ENCODE measurements around the gene NIT1. TPM values are rescaled to one million over a fixed set of nuclear protein-coding genes. Genes with fewer than 3 reads are reported as not detected.

The NIT1 gene
- total and polyA plus RNA-seq, 2 experiments from 2014 or later, result 64.6 to 65.9 TPM

DNA sequence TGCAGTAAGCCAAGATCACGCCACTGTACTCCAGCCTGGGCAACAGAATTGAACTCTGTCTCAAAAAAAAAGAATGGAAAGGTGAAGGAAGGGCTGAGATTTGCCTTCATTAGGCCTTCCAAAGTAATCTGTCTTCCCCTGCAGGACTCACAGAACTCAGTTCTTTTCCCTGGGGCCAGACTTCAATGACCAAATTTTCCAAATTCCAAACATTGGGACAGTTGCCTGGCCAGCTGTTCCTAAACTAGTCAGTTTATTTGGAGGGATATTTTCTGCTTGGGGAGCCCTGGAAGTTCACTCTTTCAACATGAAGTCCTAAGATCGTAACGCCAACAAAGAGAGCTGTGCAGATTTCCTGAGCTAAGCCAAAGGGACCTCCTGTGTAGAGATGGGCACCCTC is 20.0 kb downstream of the NIT1 start:
- peak overlapping the region; percentile 85 for H3K27ac ChIP-seq

DNA sequence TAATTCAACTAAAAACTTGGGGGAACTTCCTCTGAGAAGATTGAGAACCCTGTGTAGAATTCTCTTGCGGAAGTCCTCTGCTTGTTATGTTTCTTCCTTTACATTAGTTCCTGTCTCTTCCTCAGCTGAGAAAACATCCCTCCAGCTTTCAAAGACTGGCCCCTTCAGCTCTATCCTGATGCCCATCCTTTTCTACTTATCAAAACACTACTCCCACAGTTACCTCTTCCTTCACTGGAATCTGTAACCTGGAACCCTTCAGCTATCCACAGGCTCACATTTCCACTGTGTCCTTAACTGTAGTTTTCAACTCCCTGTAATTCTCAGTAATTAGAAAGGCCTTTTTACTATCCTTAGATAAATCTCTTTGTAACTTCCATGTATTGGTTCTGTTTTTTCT is 20.5 kb downstream of the NIT1 start:
- H3K9me3 ChIP-seq (ENCODE audit: low read depth), result no peaks in the 10 kb centered on the region

More for the DNA sequence above, 20.0 kb downstream of the NIT1 start:
- TF ChIP-seq CTCF (IDR thresholded peaks at IDR 0.05; ENCODE audit: low read depth, low read length), result no peak
- H3K4me1 ChIP-seq (ENCODE audit: low read depth), result peaks cover 22% of the 10 kb centered on the region
- H3K9me3 ChIP-seq (ENCODE audit: low read depth), result no peaks in the 10 kb centered on the region
- H3K4me3 ChIP-seq, result no peak overlapping the region
- no peaks in the 10 kb centered on the region for H3K27me3 ChIP-seq
- DNase-seq (ENCODE audit: low read depth in 1 of 2, low spot score in 1 of 2), result no peak
- H3K36me3 ChIP-seq, result no peaks in the 10 kb centered on the region

DNA sequence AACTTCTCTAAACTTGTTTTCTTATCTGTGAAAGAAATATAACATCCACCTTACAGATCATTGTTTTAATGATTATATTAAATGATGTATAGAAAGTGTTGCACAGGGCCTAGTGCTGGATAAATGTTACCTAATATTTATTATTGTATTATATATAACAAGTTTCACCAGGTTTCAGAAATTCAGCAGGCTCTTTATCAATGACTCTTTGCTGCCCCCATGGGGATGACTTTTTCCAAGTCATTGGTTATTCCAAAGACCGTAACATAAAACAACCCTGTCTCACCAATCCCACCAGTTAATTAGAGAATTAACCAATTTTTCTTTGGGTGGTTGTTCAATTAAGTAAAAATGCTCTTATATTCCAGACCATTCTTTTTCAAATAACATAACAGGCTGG is 21.9 kb downstream of the NIT1 start:
- Histone ChIP-seq H3K4me1 (ENCODE audit: low read depth) (peaks cover 17% of the 10 kb centered on the region), H3K27ac (no peak overlapping the region), H3K9me3 (ENCODE audit: low read depth) (no peaks in the 10 kb centered on the region), H3K4me3 (no peak overlapping the region), H3K36me3 (no peaks in the 10 kb centered on the region), H3K27me3 (no peaks in the 10 kb centered on the region)
- peak; percentile 67 to 69 for DNase-seq (ENCODE audit: low read depth in 1 of 2, low spot score in 1 of 2)
- peak; percentile 55 for TF ChIP-seq CTCF (IDR thresholded peaks at IDR 0.05; ENCODE audit: low read depth, low read length)

More for the DNA sequence above, 20.5 kb downstream of the NIT1 start:
- no peak overlapping the region for H3K4me3 ChIP-seq
- DNase-seq (ENCODE audit: low read depth in 1 of 2, low spot score in 1 of 2), result no peak
- TF ChIP-seq CTCF (IDR thresholded peaks at IDR 0.05; ENCODE audit: low read depth, low read length), result no peak
- H3K27ac ChIP-seq, result peak overlapping the region; percentile 85
- no peaks in the 10 kb centered on the region for H3K27me3 ChIP-seq
- H3K36me3 ChIP-seq, result no peaks in the 10 kb centered on the region
- H3K4me1 ChIP-seq (ENCODE audit: low read depth), result peaks cover 22% of the 10 kb centered on the region

GRCh38 chr1:161140755-161141400 is 23.0 kb downstream of the NIT1 start:
- no peak overlapping the region for H3K4me3 ChIP-seq
- DNase-seq (ENCODE audit: low read depth in 1 of 2, low spot score in 1 of 2), result no peak
- H3K9me3 ChIP-seq (ENCODE audit: low read depth), result no peaks in the 10 kb centered on the region
- TF ChIP-seq CTCF (IDR thresholded peaks at IDR 0.05; ENCODE audit: low read depth, low read length), result no peak
- H3K27ac ChIP-seq, result no peak overlapping the region
- H3K4me1 ChIP-seq (ENCODE audit: low read depth), result peaks cover 17% of the 10 kb centered on the region
- H3K27me3 ChIP-seq, result no peaks in the 10 kb centered on the region
- H3K36me3 ChIP-seq, result no peaks in the 10 kb centered on the region

- Histone ChIP-seq H3K4me1 (ENCODE audit: low read depth) (no peaks in the 10 kb centered on the region), H3K36me3 (no peaks in the 10 kb centered on the region), H3K27me3 (no peaks in the 10 kb centered on the region), H3K4me3 (no peak overlapping the region), H3K9me3 (ENCODE audit: low read depth) (no peaks in the 10 kb centered on the region), H3K27ac (no peak overlapping the region)
- TF ChIP-seq CTCF (IDR thresholded peaks at IDR 0.05; ENCODE audit: low read depth, low read length), result no peak
- DNase-seq (ENCODE audit: low read depth in 1 of 2, low spot score in 1 of 2), result no peak
Measured at GRCh38 chr1:161145832-161146231, 27.9 kb downstream of the NIT1 start.

Data from cardiac muscle cell (in vitro differentiated cells and primary cell).